Neural progenitor cell (in vitro differentiated cells): ENCODE results near the gene KLHDC7B. TPM values are rescaled to one million over a fixed set of nuclear protein-coding genes. Genes with fewer than 3 reads are reported as not detected.

Experiments used
- DNase-seq: peaks from one replicate; pipeline ENCODE4 v3.0.0-alpha.2; 2016; ENCODE audit warnings: low spot score
- H2AFZ ChIP-seq: fragments of 200-600 bp; sonication (generic); replicated peaks from 2 replicates; pipeline ENCODE4 v1.6.1; 2016; ENCODE audit warnings: antibody characterized with exemption
- H3F3A ChIP-seq: fragments of 200-600 bp; sonication (generic); 2 replicates; pipeline ENCODE4 v1.6.1; 2016; ENCODE audit warnings: antibody characterized with exemption, low read depth
- H3K27ac ChIP-seq: fragments of 200-600 bp; sonication (generic); 2 replicates; pipeline ENCODE4 v1.5.1; 2016; ENCODE audit warnings: mild to moderate bottlenecking
- H3K27me3 ChIP-seq: fragments of 200-600 bp; sonication (generic); 2 replicates; pipeline ENCODE4 v1.6.1; 2016; ENCODE audit warnings: mild to moderate bottlenecking, moderate library complexity
- H3K36me3 ChIP-seq: fragments of 200-600 bp; sonication (generic); 2 replicates; pipeline ENCODE4 v1.5.1; 2016
- H3K4me1 ChIP-seq: fragments of 200-600 bp; sonication (generic); 2 replicates; pipeline ENCODE4 v1.6.1; 2016; ENCODE audit warnings: mixed run types
- H3K4me2 ChIP-seq: fragments of 200-600 bp; sonication (generic); 2 replicates; pipeline ENCODE4 v1.6.1; 2016
- H3K4me3 ChIP-seq: fragments of 200-600 bp; sonication (generic); 2 replicates; pipeline ENCODE4 v1.5.1; 2016
- H3K79me2 ChIP-seq: fragments of 200-600 bp; sonication (generic); 2 replicates; pipeline ENCODE4 v1.6.1; 2016; ENCODE audit warnings: low read depth
- H3K9ac ChIP-seq: fragments of 200-600 bp; sonication (generic); 2 replicates; pipeline ENCODE4 v1.6.1; 2016
- H3K9me3 ChIP-seq: fragments of 200-600 bp; sonication (generic); 2 replicates; pipeline ENCODE4 v1.5.1; 2016; ENCODE audit warnings: low read depth
- H4K20me1 ChIP-seq: fragments of 200-600 bp; sonication (generic); 2 replicates; pipeline ENCODE4 v1.6.1; 2016; ENCODE audit warnings: low read depth
- H3K27ac Mint-ChIP-seq: 3 replicates; pipeline ENCODE4 v1.8.0; 2021; ENCODE audit warnings: mixed read lengths
- H3K27me3 Mint-ChIP-seq: 2 replicates; pipeline ENCODE4 v1.8.0; 2022; ENCODE audit warnings: low read depth, mild to moderate bottlenecking, inconsistent platforms, moderate library complexity, mixed read lengths; ENCODE audit not compliant: insufficient read depth
- H3K36me3 Mint-ChIP-seq: 3 replicates; pipeline ENCODE4 v1.8.0; 2021; ENCODE audit warnings: mixed read lengths
- H3K4me1 Mint-ChIP-seq: 3 replicates; pipeline ENCODE4 v1.8.0; 2021; ENCODE audit warnings: mixed read lengths
- H3K4me3 Mint-ChIP-seq: 3 replicates; pipeline ENCODE4 v1.8.0; 2021; ENCODE audit warnings: mild to moderate bottlenecking, moderate library complexity, mixed read lengths
- H3K9me3 Mint-ChIP-seq: 3 replicates; pipeline ENCODE4 v1.8.0; 2020; ENCODE audit warnings: mixed read lengths
- EZH2 ChIP-seq: fragments of 200-600 bp; sonication (generic); IDR thresholded peaks from 2 replicates; pipeline ENCODE4 v1.6.1; 2017; ENCODE audit warnings: antibody characterized with exemption, mild to moderate bottlenecking, moderate library complexity
- EZH2phosphoT487 ChIP-seq: fragments of 200-600 bp; sonication (generic); IDR thresholded peaks from 2 replicates; pipeline ENCODE4 v1.6.1; 2017; ENCODE audit warnings: antibody characterized with exemption
- total RNA-seq: library from RNA; depleted of rRNA; stranded (reverse); fragments of >200 nt; gene quantifications from 2 replicates; pipeline ENCODE4 v1.2.3, GENCODE V29; 2015; ENCODE audit warnings: low replicate concordance
- TF ChIP-seq, protein P1 (sequence below): fragments of 200-600 bp; sonication (generic); IDR thresholded peaks from 2 replicates; pipeline ENCODE4 v1.5.1; 2017; ENCODE audit warnings: antibody characterized with exemption, mild to moderate bottlenecking

The KLHDC7B gene
- total RNA-seq, 1 donor from 2014 or later, result not detected

DNA sequence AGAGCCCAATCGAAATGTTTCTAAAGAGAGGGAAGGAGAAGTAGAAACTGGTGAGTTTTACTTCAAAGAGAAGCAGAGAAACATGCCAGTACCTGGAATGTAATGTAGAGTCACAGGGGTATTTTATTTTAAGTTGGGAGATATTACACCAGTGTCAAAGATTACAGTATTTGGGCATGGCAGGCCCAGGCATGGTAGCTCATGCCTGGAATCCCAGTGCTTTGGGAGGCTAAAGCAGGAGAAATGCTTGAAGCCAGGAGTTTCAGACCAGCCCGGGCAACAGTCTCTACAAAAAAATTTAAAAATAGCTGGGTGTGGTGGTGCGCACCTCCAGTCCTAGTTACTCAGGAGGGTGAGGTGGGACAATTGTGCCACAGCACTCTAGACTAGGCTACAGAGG is 14.3 kb downstream of the KLHDC7B start:
- no peak overlapping the region for H3K27ac Mint-ChIP-seq
- peaks cover 25% of the 10 kb centered on the region for H3K27me3 ChIP-seq
- H3F3A ChIP-seq, result peaks cover 11% of the 10 kb centered on the region
- no peak overlapping the region for H3K9ac ChIP-seq
- no peak overlapping the region for H3K4me3 Mint-ChIP-seq
- H3K9me3 ChIP-seq, result no peaks in the 10 kb centered on the region
- TF ChIP-seq, protein P1, sequence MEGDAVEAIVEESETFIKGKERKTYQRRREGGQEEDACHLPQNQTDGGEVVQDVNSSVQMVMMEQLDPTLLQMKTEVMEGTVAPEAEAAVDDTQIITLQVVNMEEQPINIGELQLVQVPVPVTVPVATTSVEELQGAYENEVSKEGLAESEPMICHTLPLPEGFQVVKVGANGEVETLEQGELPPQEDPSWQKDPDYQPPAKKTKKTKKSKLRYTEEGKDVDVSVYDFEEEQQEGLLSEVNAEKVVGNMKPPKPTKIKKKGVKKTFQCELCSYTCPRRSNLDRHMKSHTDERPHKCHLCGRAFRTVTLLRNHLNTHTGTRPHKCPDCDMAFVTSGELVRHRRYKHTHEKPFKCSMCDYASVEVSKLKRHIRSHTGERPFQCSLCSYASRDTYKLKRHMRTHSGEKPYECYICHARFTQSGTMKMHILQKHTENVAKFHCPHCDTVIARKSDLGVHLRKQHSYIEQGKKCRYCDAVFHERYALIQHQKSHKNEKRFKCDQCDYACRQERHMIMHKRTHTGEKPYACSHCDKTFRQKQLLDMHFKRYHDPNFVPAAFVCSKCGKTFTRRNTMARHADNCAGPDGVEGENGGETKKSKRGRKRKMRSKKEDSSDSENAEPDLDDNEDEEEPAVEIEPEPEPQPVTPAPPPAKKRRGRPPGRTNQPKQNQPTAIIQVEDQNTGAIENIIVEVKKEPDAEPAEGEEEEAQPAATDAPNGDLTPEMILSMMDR, result no peak
- TF ChIP-seq EZH2 (no peak), EZH2phosphoT487 (no peak)
- peaks cover 5% of the 10 kb centered on the region for H3K4me1 ChIP-seq
- no peaks in the 10 kb centered on the region for H4K20me1 ChIP-seq
- no peak for DNase-seq
- H3K27ac ChIP-seq, result no peak overlapping the region
- H3K4me2 ChIP-seq, result no peak overlapping the region
- H3K4me1 Mint-ChIP-seq, result peaks cover 11% of the 10 kb centered on the region
- no peaks in the 10 kb centered on the region for H3K36me3 ChIP-seq
- no peak overlapping the region for H2AFZ ChIP-seq
- no peaks in the 10 kb centered on the region for H3K79me2 ChIP-seq
- H3K9me3 Mint-ChIP-seq, result no peaks in the 10 kb centered on the region
- H3K36me3 Mint-ChIP-seq, result no peaks in the 10 kb centered on the region
- H3K4me3 ChIP-seq, result no peak overlapping the region
- H3K27me3 Mint-ChIP-seq, result peaks cover 16% of the 10 kb centered on the region

DNA sequence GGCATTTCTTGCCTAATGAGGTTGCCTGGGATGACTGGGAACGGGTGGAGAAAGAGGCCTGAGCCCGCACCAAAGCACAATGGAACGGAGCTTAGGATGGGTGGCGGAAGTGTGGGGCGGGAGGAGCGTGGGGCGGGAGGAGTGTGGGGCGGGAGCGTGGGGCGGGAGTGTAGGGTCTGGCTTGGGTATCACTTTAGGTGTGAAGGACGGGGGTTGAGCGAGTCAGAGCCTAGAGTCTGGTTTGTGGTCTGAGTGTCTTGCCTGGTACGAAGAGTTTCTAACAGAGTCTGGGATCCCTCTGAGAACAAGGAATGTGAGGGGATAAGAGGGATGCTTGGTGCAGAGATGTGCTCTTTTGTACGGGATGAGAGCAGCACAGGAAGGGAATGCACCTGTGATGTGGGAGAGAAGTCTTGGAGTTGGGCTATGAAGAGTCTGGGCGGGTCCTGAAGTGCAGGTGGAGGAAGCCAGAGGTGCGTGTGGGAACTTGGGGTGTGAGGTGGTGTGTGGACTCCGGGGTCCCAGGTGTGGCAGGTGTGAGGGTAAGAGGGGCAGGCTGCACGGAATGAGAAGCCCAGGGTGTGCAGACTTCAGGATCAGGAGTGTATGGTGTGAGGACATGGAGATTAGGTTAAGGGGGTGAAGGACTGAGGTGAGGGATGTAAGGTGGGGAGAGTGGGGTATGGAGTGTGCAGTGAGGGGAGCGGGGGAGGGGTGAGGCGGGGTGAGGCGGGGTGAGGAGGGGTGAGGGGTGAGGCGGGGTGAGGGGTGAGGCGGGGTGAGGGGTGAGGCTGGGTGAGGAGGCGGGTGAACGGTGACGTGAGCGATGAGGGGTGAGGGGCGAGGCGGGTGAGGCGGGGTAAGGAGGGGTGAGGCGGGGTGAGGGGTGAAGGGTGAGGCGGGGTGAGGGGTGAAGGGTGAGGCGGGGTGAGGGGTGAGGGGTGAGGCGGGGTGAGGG is 16.0 kb downstream of the KLHDC7B start:
- H3K4me3 Mint-ChIP-seq, result peak overlapping the region; percentile 76
- Histone ChIP-seq H2AFZ (no peak overlapping the region), H3K27me3 (peaks cover 25% of the 10 kb centered on the region), H3K4me3 (no peak overlapping the region), H3K9ac (no peak overlapping the region), H3K79me2 (no peaks in the 10 kb centered on the region), H3K27ac (no peak overlapping the region), H3F3A (peaks cover 11% of the 10 kb centered on the region), H3K4me2 (no peak overlapping the region), H3K9me3 (no peaks in the 10 kb centered on the region), H3K36me3 (no peaks in the 10 kb centered on the region), H4K20me1 (no peaks in the 10 kb centered on the region), H3K4me1 (peaks cover 5% of the 10 kb centered on the region)
- DNase-seq, result no peak
- H3K27me3 Mint-ChIP-seq, result peaks cover 16% of the 10 kb centered on the region
- no peak for TF ChIP-seq EZH2phosphoT487
- no peak for TF ChIP-seq EZH2
- TF ChIP-seq, protein P1, result no peak
- H3K27ac Mint-ChIP-seq, result no peak overlapping the region
- peaks cover 11% of the 10 kb centered on the region for H3K4me1 Mint-ChIP-seq
- H3K36me3 Mint-ChIP-seq, result no peaks in the 10 kb centered on the region
- no peaks in the 10 kb centered on the region for H3K9me3 Mint-ChIP-seq

- Histone ChIP-seq H3K4me2 (peak within 1 kb of the TSS; percentile 94), H3K4me3 (peak within 1 kb of the TSS; percentile 82), H3K9ac (no peak within 1 kb of the TSS), H3K9me3 (no peaks in the 10 kb centered on the region), H4K20me1 (no peaks in the 10 kb centered on the region), H3K36me3 (no peaks in the 10 kb centered on the region), H3K4me1 (peaks cover 5% of the 10 kb centered on the region), H3F3A (peaks cover 11% of the 10 kb centered on the region), H2AFZ (peak within 1 kb of the TSS; percentile 95), H3K79me2 (no peaks in the 10 kb centered on the region), H3K27ac (no peak within 1 kb of the TSS), H3K27me3 (peaks cover 25% of the 10 kb centered on the region)
- Mint-ChIP-seq H3K36me3 (peaks cover under 1% of the 10 kb centered on the region), H3K4me1 (peaks cover 11% of the 10 kb centered on the region), H3K27ac (peak within 1 kb of the TSS; percentile 57), H3K9me3 (no peaks in the 10 kb centered on the region), H3K27me3 (peaks cover 14% of the 10 kb centered on the region), H3K4me3 (peak within 1 kb of the TSS; percentile 95)
- no peak for TF ChIP-seq EZH2phosphoT487
- no peak for TF ChIP-seq EZH2
- TF ChIP-seq, protein P1, result peak; percentile 85
- peak; percentile 99 for DNase-seq
Measured at GRCh38 chr22:50562523-50563412, 17.1 kb downstream of the KLHDC7B start, which contains the start of gene SYCE3. Gene SYCE3 (minus strand): TSS chr22:50562919. CDS start chr22:50556405, 6,514 bp downstream.
